OCI-LY7 (cell line): ENCODE data around the gene MYOCOS. TPM values are rescaled to one million over a fixed set of nuclear protein-coding genes. Genes with fewer than 3 reads are reported as not detected.

Experiments
- BruUV-seq: library from RNA; stranded (reverse); fragments of 400-500 nt; replicated peaks from 2 replicates; lab custom pipeline; 2021; lab: Mats Ljungman, UMichigan
- CTCF ChIA-PET: fragments of 300-600 bp; sonication (Branson Sonifier 250); formaldehyde crosslinking; loops from one replicate; lab custom pipeline; 2022; ENCODE audit warnings: antibody characterized with exemption; ENCODE audit not compliant: unreplicated experiment; lab: Charles Lee
- POLR2A ChIA-PET: fragments of 300-600 bp; sonication (Branson Sonifier 250); formaldehyde crosslinking; loops from one replicate; lab custom pipeline; 2022; ENCODE audit warnings: antibody characterized with exemption; lab: Charles Lee
- DNase-seq: peaks from one replicate; pipeline ENCODE4 v3.0.0-alpha.2; 2015; ENCODE audit warnings: low spot score
- H2AFZ ChIP-seq: fragments of 200-600 bp; sonication (generic), shearing (Covaris generic); 2 replicates; pipeline ENCODE4 v1.6.1; 2014; ENCODE audit warnings: mild to moderate bottlenecking, antibody characterized with exemption, low read length, moderate library complexity
- H3K27ac ChIP-seq: fragments of 200-600 bp; sonication (generic); 2 replicates; pipeline ENCODE4 v1.5.1; 2014; ENCODE audit warnings: mixed run types, low read depth, mild to moderate bottlenecking, moderate library complexity, low read length, inconsistent platforms; ENCODE audit not compliant: poor library complexity, severe bottlenecking
- H3K36me3 ChIP-seq: fragments of 200-600 bp; sonication (generic); 2 replicates; pipeline ENCODE4 v1.6.1; 2014; ENCODE audit warnings: mild to moderate bottlenecking, antibody characterized with exemption, low read length, moderate library complexity, mixed read lengths; ENCODE audit not compliant: insufficient read depth
- H3K4me1 ChIP-seq: fragments of 200-600 bp; sonication (generic); 2 replicates; pipeline ENCODE4 v1.5.1; 2014; ENCODE audit warnings: mild to moderate bottlenecking, low read length; ENCODE audit not compliant: insufficient read depth, poor library complexity, severe bottlenecking
- H3K4me2 ChIP-seq: fragments of 200-600 bp; sonication (generic); 2 replicates; pipeline ENCODE4 v1.6.1; 2014; ENCODE audit warnings: mild to moderate bottlenecking, low read length
- H3K4me3 ChIP-seq: fragments of 200-600 bp; sonication (generic); 2 replicates; pipeline ENCODE4 v1.5.1; 2014; ENCODE audit warnings: mild to moderate bottlenecking, low read depth, low read length; ENCODE audit not compliant: poor library complexity, severe bottlenecking
- H3K79me2 ChIP-seq: fragments of 200-600 bp; sonication (generic); 2 replicates; pipeline ENCODE4 v1.6.1; 2016; ENCODE audit warnings: low read depth, mild to moderate bottlenecking, low read length, moderate library complexity, mixed read lengths; ENCODE audit not compliant: insufficient read depth
- H3K9me2 ChIP-seq: fragments of 200-600 bp; sonication (generic); 2 replicates; pipeline ENCODE4 v1.6.1; 2016; ENCODE audit warnings: mild to moderate bottlenecking, low read length, mixed read lengths; ENCODE audit not compliant: insufficient read depth
- H3K9me3 ChIP-seq: fragments of 200-600 bp; sonication (generic); 2 replicates; pipeline ENCODE4 v1.6.1; 2014; ENCODE audit warnings: mild to moderate bottlenecking, mixed run types, low read length, mixed read lengths
- H4K20me1 ChIP-seq: fragments of 200-600 bp; sonication (generic); 2 replicates; pipeline ENCODE4 v1.6.1; 2014; ENCODE audit warnings: mild to moderate bottlenecking, antibody characterized with exemption, low read length, moderate library complexity, mixed read lengths; ENCODE audit not compliant: insufficient read depth
- CTCF ChIP-seq: fragments of 200-600 bp; sonication (generic); conservative IDR thresholded peaks from 2 replicates; pipeline ENCODE4 v1.5.1; 2014; ENCODE audit warnings: mild to moderate bottlenecking, antibody characterized with exemption, low read length, moderate library complexity, mixed read lengths
- EZH2phosphoT487 ChIP-seq: fragments of 200-600 bp; sonication (generic); IDR thresholded peaks from 2 replicates; pipeline ENCODE4 v1.6.1; 2018; ENCODE audit warnings: low read depth, borderline replicate concordance, mild to moderate bottlenecking, mixed run types, antibody characterized with exemption, low read length, moderate library complexity, mixed read lengths
- intact Hi-C: fragments of 100-400 bp; cut with micrococcal nuclease; formaldehyde crosslinking; loops from one replicate; pipeline ENCODE4 v1.10.0; 2022; ENCODE audit not compliant: unreplicated experiment
- total RNA-seq, 2 experiments: library from RNA; depleted of rRNA in 1 of 2; stranded (reverse); fragments of >200 nt in 1 of 2; shearing (Covaris generic) in 1 of 2; gene quantifications; 2 replicates each; pipeline ENCODE4 v1.2.3, GENCODE V29; 2014 to 2022

The MYOCOS gene
- total RNA-seq, 2 experiments from 2014 or later = 0.16 to 0.21 TPM

GRCh38 chr1:171641076-171641864 lies 19.2 kb downstream of the MYOCOS start:
- Histone ChIP-seq H3K4me2 (no peak overlapping the region), H2AFZ (no peak overlapping the region), H3K4me1 (no peaks in the 10 kb centered on the region), H3K27ac (no peak overlapping the region), H4K20me1 (no peaks in the 10 kb centered on the region), H3K4me3 (no peak overlapping the region), H3K9me2 (no peaks in the 10 kb centered on the region), H3K9me3 (no peaks in the 10 kb centered on the region), H3K79me2 (no peaks in the 10 kb centered on the region), H3K36me3 (no peaks in the 10 kb centered on the region)
- intact Hi-C loops = no loop called here
- POLR2A ChIA-PET = no interaction called here
- DNase-seq = no peak
- no peak for TF ChIP-seq CTCF
- no peak for TF ChIP-seq EZH2phosphoT487
- CTCF ChIA-PET = no interaction called here
- BruUV-seq = no TSS peak

DNA sequence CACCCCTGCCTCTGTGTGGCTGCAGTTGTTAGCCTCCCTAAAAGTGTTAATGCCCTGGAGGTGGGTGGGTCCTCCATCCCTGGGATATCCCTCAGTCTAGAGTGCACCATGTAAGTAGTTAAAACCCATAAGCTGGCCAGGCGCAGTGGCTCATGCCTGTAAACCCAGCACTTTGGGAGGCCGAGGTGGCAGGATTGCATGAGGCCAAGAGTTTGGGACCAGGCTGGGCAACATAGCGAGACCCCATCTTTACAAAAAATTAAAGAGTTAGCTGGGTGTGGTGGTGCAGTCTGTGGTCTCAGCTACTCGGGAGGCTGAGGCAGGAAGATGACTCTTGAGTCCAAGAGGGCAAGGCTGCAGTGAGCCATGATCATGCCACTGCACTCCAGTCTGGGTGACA lies 20.2 kb downstream of the MYOCOS start:
- intact Hi-C loops = no loop called here
- Histone ChIP-seq H3K27ac (no peak overlapping the region), H3K4me2 (no peak overlapping the region), H4K20me1 (no peaks in the 10 kb centered on the region), H3K4me1 (no peaks in the 10 kb centered on the region), H3K36me3 (no peaks in the 10 kb centered on the region), H3K79me2 (no peaks in the 10 kb centered on the region), H3K9me3 (no peaks in the 10 kb centered on the region), H2AFZ (no peak overlapping the region), H3K4me3 (no peak overlapping the region), H3K9me2 (no peaks in the 10 kb centered on the region)
- BruUV-seq = no TSS peak
- ChIA-PET CTCF (no interaction called here), POLR2A (interaction anchor here (0.5 to 0.7 kb wide), 2 partner anchors 28 to 190 kb away, joined by 3 to 4 read pairs; no protein-coding TSS in a partner anchor)
- DNase-seq = no peak
- TF ChIP-seq CTCF (no peak), EZH2phosphoT487 (no peak)

DNA sequence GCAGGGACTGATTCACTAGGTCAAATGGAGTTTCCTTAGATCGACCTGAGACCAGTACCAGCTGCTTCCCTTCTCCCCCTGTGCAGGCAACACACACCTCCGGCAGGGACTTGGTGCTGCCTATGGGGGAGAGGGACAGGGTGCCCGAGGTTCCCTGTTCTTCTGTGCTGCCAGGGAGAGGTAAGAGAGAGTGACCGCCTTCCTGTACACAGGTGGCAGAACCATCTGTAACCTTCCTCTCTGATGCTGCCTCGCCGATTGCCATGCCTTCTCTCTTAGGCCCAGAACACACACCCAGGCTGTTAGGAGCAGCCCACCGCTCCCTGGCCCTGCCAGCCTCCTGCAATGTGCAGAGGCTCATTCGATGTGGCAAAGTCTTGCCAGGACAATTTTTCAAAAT lies 21.1 kb downstream of the MYOCOS start:
- ChIA-PET CTCF (no interaction called here), POLR2A (interaction anchor here (0.7 to 1.2 kb wide), 2 partner anchors 69 to 270 kb away, joined by 3 to 5 read pairs; no protein-coding TSS in a partner anchor)
- H3K9me3 ChIP-seq = no peaks in the 10 kb centered on the region
- H2AFZ ChIP-seq = no peak overlapping the region
- TF ChIP-seq CTCF = no peak
- BruUV-seq = no TSS peak
- no peaks in the 10 kb centered on the region for H3K79me2 ChIP-seq
- H3K4me3 ChIP-seq = no peak overlapping the region
- H3K4me2 ChIP-seq = no peak overlapping the region
- H3K27ac ChIP-seq = no peak overlapping the region
- intact Hi-C loops = no loop called here
- no peaks in the 10 kb centered on the region for H3K9me2 ChIP-seq
- no peaks in the 10 kb centered on the region for H4K20me1 ChIP-seq
- no peaks in the 10 kb centered on the region for H3K36me3 ChIP-seq
- no peak for DNase-seq
- no peaks in the 10 kb centered on the region for H3K4me1 ChIP-seq
